Measurements from ENCODE around the gene MCC.

DNA sequence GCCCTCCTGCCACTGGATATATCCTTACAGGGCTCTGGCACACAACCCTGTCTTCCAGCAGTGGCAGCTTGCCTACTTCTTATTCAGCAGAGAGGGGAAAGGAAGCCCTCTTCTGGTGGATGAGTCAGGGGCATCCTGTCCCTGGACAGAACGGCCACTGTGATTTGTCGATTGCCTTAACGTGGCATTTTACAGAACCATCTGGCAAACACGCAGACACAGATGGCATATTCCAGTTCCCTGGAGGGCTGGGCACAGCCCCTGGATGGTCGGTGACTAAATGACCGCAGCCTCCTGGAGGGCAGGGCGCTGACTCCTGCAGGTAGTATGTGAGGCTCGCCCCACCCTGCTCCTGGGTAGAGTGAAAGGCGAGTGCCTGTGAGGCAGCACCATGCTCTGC, 449.5 kb downstream of the MCC start:
- TF ChIP-seq ARNTL (CRISPR knock-in tag; IDR thresholded peaks at IDR 0.05; ENCODE audit: borderline replicate concordance, low read depth) (no peak), ISL1 (CRISPR knock-in tag; IDR thresholded peaks at IDR 0.05) (no peak), CSDC2 (CRISPR knock-in tag; IDR thresholded peaks at IDR 0.05) (no peak), TCF4 (CRISPR knock-in tag; IDR thresholded peaks at IDR 0.05; ENCODE audit: borderline replicate concordance) (no peak), TOX (CRISPR knock-in tag; IDR thresholded peaks at IDR 0.05; ENCODE audit: borderline replicate concordance) (no peak), ZNF565 (CRISPR knock-in tag; conservative IDR thresholded peaks at IDR 0.05; ENCODE audit: low read depth) (no peak), PPARA (CRISPR knock-in tag; IDR thresholded peaks at IDR 0.05; ENCODE audit: borderline replicate concordance) (no peak), ZNF70 (CRISPR knock-in tag; IDR thresholded peaks at IDR 0.05) (no peak), SNAI2 (CRISPR knock-in tag; IDR thresholded peaks at IDR 0.05) (no peak)
- TF ChIP-seq, protein P1, sequence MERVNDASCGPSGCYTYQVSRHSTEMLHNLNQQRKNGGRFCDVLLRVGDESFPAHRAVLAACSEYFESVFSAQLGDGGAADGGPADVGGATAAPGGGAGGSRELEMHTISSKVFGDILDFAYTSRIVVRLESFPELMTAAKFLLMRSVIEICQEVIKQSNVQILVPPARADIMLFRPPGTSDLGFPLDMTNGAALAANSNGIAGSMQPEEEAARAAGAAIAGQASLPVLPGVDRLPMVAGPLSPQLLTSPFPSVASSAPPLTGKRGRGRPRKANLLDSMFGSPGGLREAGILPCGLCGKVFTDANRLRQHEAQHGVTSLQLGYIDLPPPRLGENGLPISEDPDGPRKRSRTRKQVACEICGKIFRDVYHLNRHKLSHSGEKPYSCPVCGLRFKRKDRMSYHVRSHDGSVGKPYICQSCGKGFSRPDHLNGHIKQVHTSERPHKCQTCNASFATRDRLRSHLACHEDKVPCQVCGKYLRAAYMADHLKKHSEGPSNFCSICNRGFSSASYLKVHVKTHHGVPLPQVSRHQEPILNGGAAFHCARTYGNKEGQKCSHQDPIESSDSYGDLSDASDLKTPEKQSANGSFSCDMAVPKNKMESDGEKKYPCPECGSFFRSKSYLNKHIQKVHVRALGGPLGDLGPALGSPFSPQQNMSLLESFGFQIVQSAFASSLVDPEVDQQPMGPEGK (CRISPR knock-in tag; IDR thresholded peaks at IDR 0.05; ENCODE audit: borderline replicate concordance): no peak
- TF ChIP-seq, protein P2, sequence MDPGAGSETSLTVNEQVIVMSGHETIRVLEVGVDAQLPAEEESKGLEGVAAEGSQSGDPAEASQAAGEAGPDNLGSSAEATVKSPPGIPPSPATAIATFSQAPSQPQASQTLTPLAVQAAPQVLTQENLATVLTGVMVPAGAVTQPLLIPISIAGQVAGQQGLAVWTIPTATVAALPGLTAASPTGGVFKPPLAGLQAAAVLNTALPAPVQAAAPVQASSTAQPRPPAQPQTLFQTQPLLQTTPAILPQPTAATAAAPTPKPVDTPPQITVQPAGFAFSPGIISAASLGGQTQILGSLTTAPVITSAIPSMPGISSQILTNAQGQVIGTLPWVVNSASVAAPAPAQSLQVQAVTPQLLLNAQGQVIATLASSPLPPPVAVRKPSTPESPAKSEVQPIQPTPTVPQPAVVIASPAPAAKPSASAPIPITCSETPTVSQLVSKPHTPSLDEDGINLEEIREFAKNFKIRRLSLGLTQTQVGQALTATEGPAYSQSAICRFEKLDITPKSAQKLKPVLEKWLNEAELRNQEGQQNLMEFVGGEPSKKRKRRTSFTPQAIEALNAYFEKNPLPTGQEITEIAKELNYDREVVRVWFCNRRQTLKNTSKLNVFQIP (CRISPR knock-in tag; IDR thresholded peaks at IDR 0.05; ENCODE audit: borderline replicate concordance, low read depth): no peak
- TF ChIP-seq, protein P3, sequence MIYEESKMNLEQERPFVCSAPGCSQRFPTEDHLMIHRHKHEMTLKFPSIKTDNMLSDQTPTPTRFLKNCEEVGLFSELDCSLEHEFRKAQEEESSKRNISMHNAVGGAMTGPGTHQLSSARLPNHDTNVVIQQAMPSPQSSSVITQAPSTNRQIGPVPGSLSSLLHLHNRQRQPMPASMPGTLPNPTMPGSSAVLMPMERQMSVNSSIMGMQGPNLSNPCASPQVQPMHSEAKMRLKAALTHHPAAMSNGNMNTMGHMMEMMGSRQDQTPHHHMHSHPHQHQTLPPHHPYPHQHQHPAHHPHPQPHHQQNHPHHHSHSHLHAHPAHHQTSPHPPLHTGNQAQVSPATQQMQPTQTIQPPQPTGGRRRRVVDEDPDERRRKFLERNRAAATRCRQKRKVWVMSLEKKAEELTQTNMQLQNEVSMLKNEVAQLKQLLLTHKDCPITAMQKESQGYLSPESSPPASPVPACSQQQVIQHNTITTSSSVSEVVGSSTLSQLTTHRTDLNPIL (CRISPR knock-in tag; IDR thresholded peaks at IDR 0.05; ENCODE audit: low read depth): no peak
